HG03108 (cell line): ENCODE results near the gene PDCD7.

Source experiments
- ATAC-seq: cut with Tn5 transposase; IDR thresholded peaks from one replicate; pipeline ENCODE4 v1.9.1; 2021; ENCODE audit warnings: moderate library complexity; ENCODE audit not compliant: unreplicated experiment

The PDCD7 gene

GRCh38 chr15:65092911-65093792, 40.5 kb downstream of the PDCD7 start:
- no peak for ATAC-seq

- no peak for ATAC-seq
Measured at GRCh38 chr15:65091946-65092770, 41.5 kb downstream of the PDCD7 start.

- ATAC-seq, result no peak
Measured at GRCh38 chr15:65089206-65089824, 44.3 kb downstream of the PDCD7 start.

GRCh38 chr15:65088643-65089021, 45.0 kb downstream of the PDCD7 start:
- ATAC-seq, result no peak

GRCh38 chr15:65087873-65088642, 45.5 kb downstream of the PDCD7 start:
- no peak for ATAC-seq

- ATAC-seq, result no peak
Measured at GRCh38 chr15:65087411-65087810, 46.2 kb downstream of the PDCD7 start.

GRCh38 chr15:65086680-65087111, 46.9 kb downstream of the PDCD7 start:
- no peak for ATAC-seq

GRCh38 chr15:65085990-65086679, 47.5 kb downstream of the PDCD7 start:
- no peak for ATAC-seq

GRCh38 chr15:65085207-65085753, 48.3 kb downstream of the PDCD7 start:
- no peak for ATAC-seq

GRCh38 chr15:65084500-65085206, 49.0 kb downstream of the PDCD7 start:
- no peak for ATAC-seq

DNA sequence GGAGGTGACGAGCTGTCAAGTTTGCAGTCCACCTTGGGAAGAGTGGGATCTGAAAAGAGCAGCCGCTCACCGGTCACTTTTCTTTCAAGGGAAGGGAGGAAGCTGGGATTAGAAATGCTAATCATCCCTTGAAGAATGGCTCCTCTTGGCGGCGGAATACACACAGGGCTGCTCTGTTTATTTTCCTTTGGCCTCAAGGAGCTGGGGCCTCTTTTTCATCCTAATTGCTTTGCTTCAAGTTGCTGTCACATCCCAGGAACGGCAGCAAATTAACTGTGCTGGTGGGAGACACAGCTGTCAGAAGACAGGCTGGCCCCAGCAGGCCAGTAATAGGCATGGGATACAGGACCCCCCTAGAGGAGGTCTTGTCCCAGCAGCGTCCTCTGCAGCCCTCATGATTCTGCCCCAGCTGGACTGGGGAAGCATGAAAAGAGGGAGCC, 50.3 kb downstream of the PDCD7 start:
- ATAC-seq, result no peak

GRCh38 chr15:65082303-65082953, 51.2 kb downstream of the PDCD7 start:
- no peak for ATAC-seq

GRCh38 chr15:65081758-65082157, 51.9 kb downstream of the PDCD7 start:
- ATAC-seq, result no peak

- no peak for ATAC-seq
Measured at GRCh38 chr15:65081270-65081669, 52.3 kb downstream of the PDCD7 start.

GRCh38 chr15:65079580-65079979, 54.0 kb downstream of the PDCD7 start:
- no peak for ATAC-seq

- no peak for ATAC-seq
Measured at GRCh38 chr15:65077981-65078352, 55.6 kb downstream of the PDCD7 start.

- no peak for ATAC-seq
Measured at GRCh38 chr15:65077291-65077980, 56.2 kb downstream of the PDCD7 start.
